GM19463 (cell line): Measurements from ENCODE around the gene PARD6B.

Experiments
- ATAC-seq: cut with Tn5 transposase; IDR thresholded peaks from one replicate; pipeline ENCODE4 v1.9.1; 2021; ENCODE audit warnings: mild to moderate bottlenecking, moderate library complexity; ENCODE audit not compliant: unreplicated experiment

The PARD6B gene

GRCh38 chr20:50723672-50724071, 7.7 kb upstream of the PARD6B start:
- ATAC-seq: no peak

GRCh38 chr20:50724112-50724725, 7.2 kb upstream of the PARD6B start:
- no peak for ATAC-seq

GRCh38 chr20:50724851-50725723, 6.3 kb upstream of the PARD6B start:
- ATAC-seq: no peak

GRCh38 chr20:50725724-50726005, 5.7 kb upstream of the PARD6B start:
- no peak for ATAC-seq

GRCh38 chr20:50726955-50727791, 4.2 kb upstream of the PARD6B start:
- no peak for ATAC-seq

GRCh38 chr20:50727792-50728485, 3.4 kb upstream of the PARD6B start:
- no peak for ATAC-seq

GRCh38 chr20:50728486-50728980, 2.8 kb upstream of the PARD6B start:
- ATAC-seq: no peak

GRCh38 chr20:50728981-50729874, 2.2 kb upstream of the PARD6B start:
- no peak for ATAC-seq

GRCh38 chr20:50729901-50730764, 1.2 kb upstream of the PARD6B start:
- ATAC-seq: no peak

- ATAC-seq: no peak
Observed at GRCh38 chr20:50730765-50731054, 670 bp upstream of the PARD6B start.

- no peak for ATAC-seq
Observed at GRCh38 chr20:50731930-50732690, 730 bp downstream of the PARD6B start.

GRCh38 chr20:50733644-50734349, 2.4 kb downstream of the PARD6B start:
- no peak for ATAC-seq

GRCh38 chr20:50734730-50735679, 3.6 kb downstream of the PARD6B start:
- ATAC-seq: no peak

GRCh38 chr20:50735813-50736212, 4.4 kb downstream of the PARD6B start:
- ATAC-seq: no peak

GRCh38 chr20:50737352-50737751, 6.0 kb downstream of the PARD6B start:
- ATAC-seq: no peak

GRCh38 chr20:50743087-50743486, 11.7 kb downstream of the PARD6B start:
- ATAC-seq: no peak
